Panc1 (cell line): ENCODE data around the gene DACH1.

ENCODE experiments used
- CTCF ChIP-seq: fragments of 450-650 bp; IDR thresholded peaks from 2 replicates; pipeline ENCODE4 v1.5.1; 2017; ENCODE audit warnings: mild to moderate bottlenecking
- POLR2AphosphoS5 ChIP-seq: IDR thresholded peaks from 2 replicates; pipeline ENCODE4 v1.6.1; 2012; ENCODE audit warnings: mild to moderate bottlenecking, low read depth, low read length, moderate library complexity
- REST ChIP-seq, 2 experiments: IDR thresholded peaks; 2 replicates each; pipeline ENCODE4 v1.6.1; 2011 to 2012; ENCODE audit warnings: low read depth in 2 of 2, control low read depth in 1 of 2, low read length in 1 of 2, mild to moderate bottlenecking in 1 of 2, moderate library complexity in 1 of 2; ENCODE audit not compliant: insufficient read depth in 1 of 2
- SIN3A ChIP-seq: IDR thresholded peaks from 2 replicates; pipeline ENCODE4 v1.6.1; 2012; ENCODE audit warnings: low read depth, mild to moderate bottlenecking, low read length, moderate library complexity, borderline replicate concordance; ENCODE audit not compliant: insufficient read depth
- TCF7L2 ChIP-seq: IDR thresholded peaks from 2 replicates; pipeline ENCODE4 v1.6.1; 2011; ENCODE audit warnings: mild to moderate bottlenecking, low read depth, low read length, inconsistent platforms

GRCh38 chr13:71394176-71394575 lies 472.8 kb downstream of the DACH1 start:
- TF ChIP-seq CTCF (no peak), REST (IDR thresholded peaks at IDR 0.05; ENCODE audit: insufficient read depth in 1 of 2, low read depth in 2 of 2, low read length in 1 of 2) (no peak), TCF7L2 (no peak), POLR2AphosphoS5 (no peak), SIN3A (no peak)
